Immature natural killer cell (primary cell): Measurements from ENCODE around the gene RGS12. TPM values are rescaled to one million over a fixed set of nuclear protein-coding genes. Genes with fewer than 3 reads are reported as not detected.

ENCODE experiments used
- DNase-seq, 3 donors: peaks; one replicate each; pipeline ENCODE4 v3.0.0; 2022; ENCODE audit warnings: mixed read lengths in 1 of 3
- H3K27ac Mint-ChIP-seq, 6 donors: one replicate each; pipeline ENCODE4 v1.8.0; 2020; ENCODE audit warnings: mixed read lengths in 6 of 6, mild to moderate bottlenecking in 5 of 6, inconsistent platforms in 4 of 6, moderate library complexity in 3 of 6
- H3K27me3 Mint-ChIP-seq, 3 donors: one replicate each; pipeline ENCODE4 v1.8.0; 2020 to 2021; ENCODE audit warnings: low read depth in 3 of 3, mild to moderate bottlenecking in 3 of 3, mixed read lengths in 3 of 3, moderate library complexity in 3 of 3, inconsistent platforms in 1 of 3
- H3K36me3 Mint-ChIP-seq, 3 donors: one replicate each; pipeline ENCODE4 v1.8.0; 2020; ENCODE audit warnings: mixed read lengths in 3 of 3, inconsistent platforms in 2 of 3, mild to moderate bottlenecking in 2 of 3
- H3K4me1 Mint-ChIP-seq, 2 donors: one replicate each; pipeline ENCODE4 v1.8.0; 2020; ENCODE audit warnings: inconsistent platforms in 2 of 2, mild to moderate bottlenecking in 2 of 2, mixed read lengths in 2 of 2, moderate library complexity in 1 of 2
- H3K4me3 Mint-ChIP-seq, 5 donors: one replicate each; pipeline ENCODE4 v1.8.0; 2020; ENCODE audit warnings: mild to moderate bottlenecking in 5 of 5, mixed read lengths in 5 of 5, inconsistent platforms in 3 of 5, moderate library complexity in 3 of 5
- H3K9me3 Mint-ChIP-seq, 6 donors: one replicate each; pipeline ENCODE4 v1.8.0; 2020; ENCODE audit warnings: mild to moderate bottlenecking in 6 of 6, mixed read lengths in 6 of 6, inconsistent platforms in 4 of 6, moderate library complexity in 3 of 6
- polyA plus RNA-seq, 3 donors: library from polyadenylated mRNA; unstranded; fragments of 300-500 nt; fragmentation: Illumina TruSeq; gene quantifications; one replicate each; pipeline ENCODE4 v1.2.3, GENCODE V29; 2021

The RGS12 gene
- polyA plus RNA-seq, 3 donors from 2014 or later, result 2.5 to 2.7 TPM; not detected in 1

DNA sequence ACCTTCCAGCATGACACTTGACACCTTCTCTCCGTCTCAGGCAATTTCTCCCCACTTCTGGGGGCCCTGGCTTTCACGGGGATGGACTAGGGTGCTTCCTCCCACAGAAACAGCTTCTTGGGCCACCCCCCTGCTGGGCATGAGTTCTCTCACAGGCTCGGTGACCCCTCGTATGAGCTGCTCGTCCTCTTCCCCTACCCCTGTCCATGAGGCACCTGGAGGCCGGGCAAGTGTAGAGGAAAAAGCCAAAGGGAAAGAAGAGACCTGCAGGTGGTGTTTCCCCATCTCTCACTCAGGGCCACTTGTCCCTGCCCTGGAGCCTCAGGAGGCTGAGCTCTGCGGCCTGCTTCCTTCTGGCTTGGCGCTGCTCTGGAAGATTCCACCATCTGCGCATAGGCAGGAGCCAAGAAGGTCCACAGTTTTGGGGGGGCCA, 1.9 kb upstream of the RGS12 start:
- no peak overlapping the region for H3K27ac Mint-ChIP-seq
- H3K27me3 Mint-ChIP-seq, result peaks cover 5 to 10% (median 7%) of the 10 kb centered on the region in 3 donors
- peak overlapping the region in 4 of 5 donors; percentile 30 to 91 (median 54) for H3K4me3 Mint-ChIP-seq

DNA sequence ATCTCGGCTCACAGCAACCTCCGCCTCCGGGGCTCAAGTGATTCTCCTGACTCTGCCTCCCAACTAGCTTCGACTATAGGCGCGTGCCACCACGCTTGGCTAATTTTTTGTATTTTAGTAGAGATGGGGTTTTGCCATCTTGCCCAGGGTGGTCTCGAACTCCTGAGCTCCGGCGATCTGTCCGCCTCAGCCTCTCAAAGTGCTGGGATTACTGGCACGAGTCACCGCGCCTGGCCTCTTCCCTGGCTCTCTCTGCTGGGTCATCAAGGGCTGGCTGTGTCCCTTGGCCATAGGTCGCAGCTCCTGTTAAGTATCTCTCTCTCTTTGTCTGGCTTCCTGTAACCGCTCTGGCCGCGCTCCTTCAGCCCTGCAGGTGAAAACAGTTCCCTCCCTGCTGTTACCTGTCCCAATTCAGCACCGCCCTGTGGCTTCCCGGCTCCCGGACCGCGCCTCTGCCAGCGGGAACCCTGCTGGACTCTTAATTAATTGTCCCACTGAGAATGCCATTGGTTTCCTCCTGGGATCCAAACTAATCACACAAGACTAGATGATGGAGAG, 1.3 kb upstream of the RGS12 start:
- Mint-ChIP-seq H3K9me3 (no peaks in the 10 kb centered on the region), H3K4me3 (peak overlapping the region; percentile 87 to 91 (median 90)), H3K27me3 (peaks cover 5 to 10% (median 7%) of the 10 kb centered on the region in 3 donors), H3K36me3 (no peaks in the 10 kb centered on the region), H3K4me1 (peaks cover 14 to 15% of the 10 kb centered on the region in 2 donors), H3K27ac (peak overlapping the region in 5 of 6 donors; percentile 69 to 80 (median 77))
- DNase-seq, result no peak

More for the DNA sequence above, 1.9 kb upstream of the RGS12 start:
- Mint-ChIP-seq H3K4me1 (peaks cover 14 to 15% of the 10 kb centered on the region in 2 donors), H3K36me3 (no peaks in the 10 kb centered on the region), H3K9me3 (no peaks in the 10 kb centered on the region)
- DNase-seq, result no peak

DNA sequence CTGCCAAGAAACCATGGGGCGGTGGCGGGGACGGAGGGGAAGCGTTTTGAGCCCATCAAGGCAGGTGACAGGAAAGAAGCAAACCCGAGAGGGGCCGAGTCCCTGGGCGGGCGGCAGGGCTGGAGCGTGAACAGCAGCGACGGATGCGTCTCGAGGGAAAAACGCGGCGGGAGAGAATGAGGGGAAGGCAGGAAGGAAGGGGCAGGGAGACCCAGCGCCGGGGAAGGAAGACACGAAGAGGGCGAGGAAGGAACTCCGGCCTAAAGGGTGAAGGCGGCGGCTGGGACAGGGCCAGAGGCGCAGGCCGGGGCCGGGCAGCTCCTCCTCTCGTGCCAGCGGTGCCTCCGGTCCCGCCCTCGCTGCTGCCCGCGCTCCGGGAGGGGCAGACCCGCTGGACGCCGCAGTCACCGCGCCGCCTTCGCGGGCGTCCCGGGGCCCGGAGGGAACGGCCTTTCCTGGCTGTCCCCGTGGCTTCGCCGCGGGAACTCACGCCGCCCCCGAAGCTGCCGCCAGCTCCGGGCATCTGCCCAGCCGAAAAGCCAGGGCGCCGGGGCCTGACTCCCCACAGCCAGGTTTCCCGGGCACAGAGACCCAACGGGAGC, 751 bp upstream of the RGS12 start:
- DNase-seq, result peak; percentile 38 to 51 (median 44)
- Mint-ChIP-seq H3K27ac (peak overlapping the region in 5 of 6 donors; percentile 69 to 80 (median 77)), H3K27me3 (peaks cover 3 to 10% (median 7%) of the 10 kb centered on the region in 3 donors), H3K4me1 (peaks cover 14 to 15% of the 10 kb centered on the region in 2 donors), H3K4me3 (peak overlapping the region; percentile 87 to 91 (median 90)), H3K9me3 (no peaks in the 10 kb centered on the region), H3K36me3 (no peaks in the 10 kb centered on the region)

DNA sequence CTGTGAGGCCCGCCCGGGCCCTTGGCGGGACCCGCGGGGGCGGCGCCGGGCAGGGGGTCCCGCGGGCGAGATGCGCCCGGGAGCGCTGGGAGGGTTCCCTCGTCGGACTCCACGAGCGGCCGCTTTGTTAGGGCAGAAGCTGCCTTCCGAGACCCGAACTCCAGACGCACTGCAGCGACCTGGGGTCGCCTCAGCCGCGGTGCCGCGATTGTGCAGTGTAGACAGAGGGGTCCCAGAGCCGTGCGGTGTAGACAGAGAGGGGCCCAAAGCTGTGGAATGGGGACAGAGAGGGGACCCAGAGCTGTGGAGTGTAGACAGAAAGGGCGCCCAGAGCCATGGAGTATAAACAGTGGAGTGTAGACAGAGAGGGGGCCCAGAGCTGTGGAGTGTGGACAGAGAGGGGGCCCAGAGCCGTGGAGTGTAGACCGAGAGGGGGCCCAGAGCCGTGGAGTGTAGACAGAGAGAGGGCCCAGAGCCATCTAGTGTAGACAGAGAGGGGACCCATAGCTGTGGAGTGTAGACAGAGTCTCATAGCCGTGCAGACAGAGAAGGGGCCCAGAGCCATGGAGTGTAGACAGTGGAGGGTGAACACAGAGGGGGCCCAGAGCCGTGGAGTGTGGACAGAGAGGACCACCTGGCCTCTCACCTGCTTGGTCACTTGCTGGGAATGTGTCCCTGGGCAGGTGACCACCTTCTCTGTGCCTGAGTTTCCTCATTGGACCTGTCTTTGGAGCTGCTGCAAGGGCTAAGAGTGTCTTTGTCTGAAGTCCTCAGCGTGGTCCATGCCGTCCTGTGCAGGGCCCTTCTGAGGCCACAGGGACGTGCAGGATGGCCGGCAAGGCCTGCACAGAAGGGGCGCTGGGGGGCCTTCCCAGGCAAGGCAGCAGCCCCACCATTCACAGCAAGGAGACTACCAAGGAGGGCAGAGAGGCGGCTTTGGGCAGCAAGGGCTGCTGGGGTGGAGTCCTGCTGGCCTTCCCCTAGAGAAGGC, 875 bp downstream of the RGS12 start:
- H3K4me3 Mint-ChIP-seq, result peak overlapping the region; percentile 51 to 88 (median 72)
- H3K4me1 Mint-ChIP-seq, result peaks cover 14 to 15% of the 10 kb centered on the region in 2 donors
- H3K36me3 Mint-ChIP-seq, result no peaks in the 10 kb centered on the region
- H3K27me3 Mint-ChIP-seq, result peaks cover 3 to 8% (median 5%) of the 10 kb centered on the region in 3 donors
- no peak for DNase-seq
- H3K27ac Mint-ChIP-seq, result peak overlapping the region in 4 of 6 donors; percentile 4 to 54 (median 50)
- H3K9me3 Mint-ChIP-seq, result no peaks in the 10 kb centered on the region

DNA sequence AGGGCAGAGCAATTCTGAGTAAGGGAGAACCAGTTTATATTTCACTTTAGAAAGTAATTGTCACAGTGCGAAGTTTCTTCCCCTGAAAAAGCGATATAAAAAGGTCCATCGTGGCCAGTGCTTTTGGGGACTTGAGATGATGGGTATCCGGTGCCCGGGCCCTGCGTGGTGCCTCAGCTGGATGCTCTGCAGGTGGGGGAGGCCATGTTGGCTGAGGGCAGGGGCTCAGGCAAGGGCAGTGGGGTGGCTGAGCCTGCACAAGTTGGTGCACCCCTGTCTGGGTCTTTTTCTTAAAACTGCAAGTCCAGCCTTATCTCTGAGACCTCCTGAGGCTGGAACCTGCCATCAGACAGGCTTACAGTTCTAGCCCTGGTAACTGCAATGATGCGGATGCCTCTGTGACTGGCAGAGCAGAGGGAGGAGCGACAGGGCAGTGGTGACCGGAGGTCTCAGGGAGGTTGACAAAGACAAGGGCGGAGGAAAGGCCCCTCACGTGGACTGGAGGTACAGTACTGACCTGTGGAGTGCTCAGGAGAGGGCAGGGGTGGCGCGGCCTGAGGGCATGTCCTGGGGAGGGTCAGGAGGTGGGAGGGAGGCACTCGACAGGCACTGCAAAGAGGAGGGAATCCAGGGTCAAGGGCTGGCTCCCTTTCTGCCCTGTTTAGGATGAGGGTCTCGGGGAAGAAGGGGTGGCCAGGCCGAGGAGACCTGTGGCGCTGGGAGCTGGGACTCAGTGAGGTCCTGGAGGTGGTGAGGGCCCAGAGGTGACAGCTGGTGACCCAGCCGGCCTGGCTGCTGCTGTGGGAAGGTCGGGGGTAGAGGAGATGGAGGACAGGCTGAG, 1.8 kb downstream of the RGS12 start:
- H3K36me3 Mint-ChIP-seq, result no peaks in the 10 kb centered on the region
- DNase-seq, result no peak
- peak overlapping the region in 3 of 5 donors; percentile 14 to 88 (median 73) for H3K4me3 Mint-ChIP-seq
- peaks cover 14 to 20% of the 10 kb centered on the region in 2 donors for H3K4me1 Mint-ChIP-seq
- H3K27me3 Mint-ChIP-seq, result peaks cover 3 to 9% (median 8%) of the 10 kb centered on the region in 3 donors
- H3K27ac Mint-ChIP-seq, result peak overlapping the region in 1 of 6 donors; percentile 58
- no peaks in the 10 kb centered on the region for H3K9me3 Mint-ChIP-seq

DNA sequence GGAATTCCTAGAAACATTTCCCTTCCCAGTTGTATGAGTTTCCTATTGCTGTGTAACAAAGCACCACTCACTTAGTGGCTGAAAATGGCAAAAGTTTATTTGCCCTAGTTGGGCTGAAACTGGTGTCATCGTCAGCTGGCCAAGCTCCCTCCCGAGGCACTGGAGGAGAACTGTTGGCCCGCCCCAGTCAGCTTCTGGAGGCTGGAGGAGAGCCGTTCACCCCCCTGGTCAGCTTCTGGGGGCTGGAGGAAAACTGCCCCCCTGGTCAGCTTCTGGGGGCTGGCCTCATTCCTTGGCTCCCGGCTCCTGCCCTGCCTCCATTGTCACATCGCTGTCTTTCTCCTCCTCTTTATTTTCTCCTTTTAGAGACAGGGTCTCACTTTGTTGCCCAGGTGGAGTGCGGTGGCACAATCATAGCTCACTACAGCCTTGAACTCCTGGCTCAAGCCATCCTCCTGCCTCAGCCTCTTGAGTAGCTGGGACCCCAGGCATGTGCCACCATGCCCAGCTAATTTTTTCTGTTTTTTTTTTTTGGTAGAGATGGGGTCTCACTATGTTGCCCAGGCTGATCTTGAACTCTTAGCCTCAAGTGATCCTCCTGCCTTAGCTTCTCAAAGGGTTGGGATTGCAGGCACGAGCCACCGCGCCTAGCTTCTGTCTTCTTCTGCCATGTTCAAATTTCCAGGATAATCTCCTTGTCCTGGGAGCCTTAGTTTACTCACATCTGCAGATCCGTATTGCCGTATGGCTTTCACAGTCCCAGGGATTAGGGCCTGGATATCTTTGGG, 3.2 kb downstream of the RGS12 start:
- DNase-seq, result no peak
- H3K9me3 Mint-ChIP-seq, result no peaks in the 10 kb centered on the region
- H3K4me1 Mint-ChIP-seq, result peaks cover 14 to 22% of the 10 kb centered on the region in 2 donors
- peaks cover 3 to 9% (median 9%) of the 10 kb centered on the region in 3 donors for H3K27me3 Mint-ChIP-seq
- H3K36me3 Mint-ChIP-seq, result no peaks in the 10 kb centered on the region
- peak overlapping the region in 2 of 5 donors; percentile 5 to 6 for H3K4me3 Mint-ChIP-seq
- H3K27ac Mint-ChIP-seq, result no peak overlapping the region

DNA sequence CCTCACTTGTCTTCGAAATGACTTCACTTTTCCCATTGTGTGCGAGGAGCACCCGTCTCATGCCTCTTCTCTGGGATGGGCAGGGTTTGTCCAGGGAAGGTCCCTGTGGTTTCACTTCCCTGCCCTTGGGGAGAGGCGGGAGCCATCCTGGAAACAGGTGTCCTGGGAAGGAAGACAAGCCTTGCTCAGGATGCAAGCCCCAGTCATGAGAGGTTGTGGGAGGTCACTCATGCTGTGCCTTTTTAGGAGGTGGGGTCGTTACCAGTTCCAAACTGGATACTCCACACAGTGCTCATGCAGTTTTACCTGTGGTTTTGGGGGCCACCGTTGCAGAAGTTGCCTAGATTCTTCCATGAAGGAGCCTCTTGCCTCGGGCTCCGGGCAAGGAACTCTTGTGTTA, 3.8 kb downstream of the RGS12 start:
- Mint-ChIP-seq H3K9me3 (no peaks in the 10 kb centered on the region), H3K27ac (no peak overlapping the region), H3K4me3 (no peak overlapping the region), H3K4me1 (peaks cover 18 to 25% of the 10 kb centered on the region in 2 donors), H3K36me3 (no peaks in the 10 kb centered on the region), H3K27me3 (peaks cover 2 to 11% (median 8%) of the 10 kb centered on the region in 3 donors)
- DNase-seq, result no peak

DNA sequence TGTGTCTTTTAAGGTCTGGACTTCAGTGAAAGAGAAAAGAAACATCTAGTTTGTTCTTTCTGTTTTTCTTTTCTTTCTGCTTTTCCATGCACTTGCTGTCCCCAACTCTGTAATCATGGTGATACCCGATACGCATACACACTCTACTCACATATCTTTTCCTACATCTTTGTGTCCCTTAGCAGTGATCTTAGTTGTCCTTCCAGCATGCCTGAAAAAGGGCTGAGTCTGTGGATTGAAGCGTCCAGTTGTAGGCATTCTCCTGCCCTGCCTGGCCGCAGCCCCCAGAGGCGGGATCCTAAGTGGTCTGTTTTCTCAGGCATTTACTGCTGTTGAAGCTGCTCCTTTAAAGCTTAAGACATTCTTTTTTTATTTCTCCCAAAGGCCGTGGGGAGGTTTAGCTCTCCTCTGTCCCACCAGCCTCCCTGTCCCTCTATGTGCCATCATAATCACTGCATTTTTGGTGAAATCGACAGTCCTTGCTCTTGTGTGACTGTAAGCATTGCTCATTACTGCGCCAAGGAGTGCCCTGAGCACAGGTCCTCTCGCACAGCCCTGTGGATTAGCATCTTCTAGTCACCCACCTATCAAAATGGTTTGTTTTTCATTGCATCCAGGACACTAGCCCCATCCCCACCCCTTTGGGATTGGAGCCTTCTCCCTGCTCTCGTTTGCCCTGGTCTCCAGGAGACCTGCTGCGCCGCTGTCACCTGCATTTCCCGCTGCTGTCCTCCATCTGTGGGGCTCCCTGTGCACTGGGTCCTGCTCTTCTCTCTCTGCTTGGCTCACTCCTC, 4.4 kb downstream of the RGS12 start:
- Mint-ChIP-seq H3K36me3 (no peaks in the 10 kb centered on the region), H3K4me3 (no peak overlapping the region), H3K9me3 (no peaks in the 10 kb centered on the region), H3K27ac (peak overlapping the region in 2 of 6 donors; percentile 3 to 15), H3K27me3 (peaks cover 4 to 18% (median 7%) of the 10 kb centered on the region in 3 donors), H3K4me1 (peaks cover 20 to 27% of the 10 kb centered on the region in 2 donors)
- no peak for DNase-seq

DNA sequence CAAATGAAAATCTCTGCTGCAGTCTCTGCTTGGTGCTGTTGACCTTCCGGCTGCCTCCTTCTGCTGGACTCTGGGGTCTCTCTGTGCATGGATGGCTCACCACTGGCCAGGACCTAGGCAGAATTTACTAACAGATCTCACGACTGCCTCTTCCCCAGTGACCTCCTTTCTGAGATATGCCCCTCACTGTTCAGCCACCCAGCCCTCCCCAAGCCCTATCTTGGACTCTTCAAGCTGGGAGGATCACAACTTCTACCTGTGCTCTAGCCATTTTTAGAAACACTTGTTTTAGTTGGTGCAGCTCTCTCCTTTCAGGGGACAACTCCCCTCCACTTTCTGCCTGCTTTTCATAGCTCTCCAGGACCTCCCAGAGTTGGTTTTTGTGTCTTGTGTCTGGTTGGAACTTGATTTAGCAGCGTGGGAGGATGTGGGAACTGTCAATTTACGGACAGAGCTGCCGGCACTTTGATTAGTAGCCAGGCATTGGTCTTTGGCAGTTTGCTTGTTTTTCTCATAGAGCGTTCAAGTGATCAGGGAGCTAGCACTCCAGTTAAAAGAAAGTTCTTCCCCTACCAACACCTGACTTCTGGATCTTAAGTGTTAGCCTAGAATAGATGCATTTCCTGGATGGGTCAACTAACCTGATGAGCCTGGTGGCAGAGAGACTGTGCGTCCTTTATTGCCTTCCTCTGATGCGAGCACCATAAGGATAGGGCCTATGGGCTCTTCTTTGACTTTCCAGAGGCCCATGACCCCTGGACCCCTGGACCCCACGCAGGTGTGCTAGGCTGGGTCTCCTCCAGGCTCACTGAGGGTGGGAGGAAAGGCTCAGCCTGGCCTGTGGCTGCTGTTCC, 6.5 kb downstream of the RGS12 start:
- H3K4me3 Mint-ChIP-seq, result no peak overlapping the region
- H3K27me3 Mint-ChIP-seq, result peaks cover 9 to 22% (median 15%) of the 10 kb centered on the region in 3 donors
- H3K9me3 Mint-ChIP-seq, result no peaks in the 10 kb centered on the region
- peak overlapping the region in 2 of 6 donors; percentile 3 to 39 for H3K27ac Mint-ChIP-seq
- no peaks in the 10 kb centered on the region for H3K36me3 Mint-ChIP-seq
- DNase-seq, result no peak
- peaks cover 32 to 40% of the 10 kb centered on the region in 2 donors for H3K4me1 Mint-ChIP-seq

DNA sequence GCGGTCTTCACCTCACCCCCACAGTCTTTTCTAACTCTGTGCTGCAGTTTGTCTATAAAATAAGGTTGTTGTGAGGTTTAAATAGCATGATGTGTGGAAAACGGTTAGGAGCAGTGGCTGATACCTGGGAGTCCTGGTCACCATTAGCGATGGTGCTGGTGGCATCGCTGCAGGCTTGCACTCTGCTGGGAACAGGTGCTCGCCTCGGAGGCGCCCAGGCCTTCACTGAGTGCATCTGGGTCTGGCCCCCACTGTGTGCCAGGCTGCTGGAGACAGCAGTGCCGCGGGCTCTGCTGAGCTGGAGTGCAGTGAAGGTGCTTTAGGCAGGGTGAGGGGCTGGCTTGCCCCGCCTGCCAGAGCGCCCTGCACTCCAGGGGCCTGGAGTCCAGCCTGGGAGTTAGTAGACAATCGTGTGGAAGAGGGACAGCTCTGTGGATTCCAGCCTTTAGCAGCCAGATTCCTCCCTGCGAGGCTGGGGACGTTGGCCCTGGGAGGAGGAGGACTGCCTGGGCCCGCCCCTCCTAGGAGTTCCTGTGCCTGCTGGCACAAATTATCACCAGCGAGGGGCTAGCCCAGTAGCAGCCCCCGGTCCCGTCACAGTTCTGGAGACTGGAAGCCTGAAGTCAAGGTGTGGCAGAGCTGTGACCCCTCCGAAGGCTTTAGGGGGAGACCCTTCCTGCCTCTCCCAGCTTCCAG, 7.3 kb downstream of the RGS12 start:
- Mint-ChIP-seq H3K9me3 (no peaks in the 10 kb centered on the region), H3K4me3 (no peak overlapping the region), H3K36me3 (no peaks in the 10 kb centered on the region), H3K27ac (no peak overlapping the region), H3K4me1 (peaks cover 30 to 40% of the 10 kb centered on the region in 2 donors), H3K27me3 (peaks cover 9 to 22% (median 15%) of the 10 kb centered on the region in 3 donors)
- DNase-seq, result no peak
